ENCODE measurements around the gene TRPC3.
A peak's percentile ranks its signal among the peaks of the same experiment; 100 is the strongest.
"Not testable (repeated sequence)": the region's sequence is repeated elsewhere in the genome, so short reads cannot be mapped to it uniquely, and the experiment has no call there.

The TRPC3 gene

GRCh38 chr4:121943941-121944340, 7.9 kb downstream of the TRPC3 start:
- DNase-seq = no peak

GRCh38 chr4:121939690-121940089, 12.2 kb downstream of the TRPC3 start:
- DNase-seq = no peak

DNA sequence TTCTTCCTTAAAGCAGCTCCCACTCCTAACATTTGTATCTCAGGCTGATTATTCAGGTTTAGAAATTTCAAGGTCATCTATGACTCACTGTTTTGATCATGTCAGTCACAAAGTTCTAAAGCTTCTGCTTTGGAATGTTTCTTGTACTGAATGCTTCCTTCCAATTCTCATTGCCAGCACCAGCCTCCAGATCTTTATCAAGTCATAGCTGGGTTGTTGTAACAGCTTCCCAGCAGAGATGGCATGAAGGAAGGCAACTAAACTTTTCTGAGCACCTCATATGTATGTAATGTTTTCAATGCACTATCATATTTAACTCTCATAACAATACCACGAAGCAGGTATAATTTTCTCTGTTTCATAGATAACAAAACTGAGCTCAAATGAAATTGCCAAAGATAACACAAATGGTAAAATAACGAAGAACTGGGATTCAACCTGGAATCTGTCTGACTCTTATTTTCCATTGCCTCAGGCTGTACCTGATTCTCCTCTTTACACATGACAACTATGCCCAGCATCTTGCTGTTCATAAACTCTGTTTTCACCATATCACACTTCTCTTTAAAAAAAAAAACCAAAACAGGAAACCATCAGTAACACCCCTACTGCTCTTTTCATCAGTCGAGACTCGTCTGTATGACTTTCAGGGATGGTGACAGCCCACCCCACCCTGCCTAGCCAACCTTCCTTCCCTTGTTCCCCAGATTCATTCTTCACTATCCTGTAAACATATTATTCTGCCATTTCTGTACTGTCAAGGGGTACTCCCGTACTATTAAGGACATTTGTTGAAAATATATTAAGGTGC, 13.4 kb downstream of the TRPC3 start:
- DNase-seq = no peak

- no peak for DNase-seq
These were observed 15.8 kb downstream of the TRPC3 start for GRCh38 chr4:121936101-121936500.

- no peak for DNase-seq
These were observed 17.2 kb downstream of the TRPC3 start for GRCh38 chr4:121934635-121935034.

- no peak for DNase-seq
These were observed 19.5 kb downstream of the TRPC3 start for GRCh38 chr4:121932212-121932974.

- no peak for DNase-seq
These were observed 21.6 kb downstream of the TRPC3 start for GRCh38 chr4:121930304-121930703.

DNA sequence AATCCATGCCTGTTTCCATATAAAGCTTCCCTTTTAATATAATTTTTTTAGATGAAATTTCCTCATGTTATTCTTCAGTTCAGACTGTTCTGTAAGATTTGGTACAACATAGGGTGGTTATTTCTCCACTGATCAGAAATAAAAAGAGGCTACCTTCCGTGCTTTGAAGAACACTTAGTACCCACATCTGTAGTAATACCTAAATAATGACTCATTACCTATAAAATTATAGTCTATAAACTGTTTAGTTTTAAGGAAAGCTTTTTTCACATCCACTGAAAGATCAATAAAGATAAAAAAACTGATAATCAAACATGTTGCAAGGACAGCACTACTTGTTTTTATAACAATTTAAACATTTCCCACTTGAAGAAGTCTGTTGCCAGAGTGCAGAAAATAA, 23.9 kb downstream of the TRPC3 start:
- no peak for DNase-seq

GRCh38 chr4:121926490-121926889, 25.4 kb downstream of the TRPC3 start:
- not testable (repeated sequence) for DNase-seq

GRCh38 chr4:121923306-121923705, 28.6 kb downstream of the TRPC3 start:
- no peak for DNase-seq

DNA sequence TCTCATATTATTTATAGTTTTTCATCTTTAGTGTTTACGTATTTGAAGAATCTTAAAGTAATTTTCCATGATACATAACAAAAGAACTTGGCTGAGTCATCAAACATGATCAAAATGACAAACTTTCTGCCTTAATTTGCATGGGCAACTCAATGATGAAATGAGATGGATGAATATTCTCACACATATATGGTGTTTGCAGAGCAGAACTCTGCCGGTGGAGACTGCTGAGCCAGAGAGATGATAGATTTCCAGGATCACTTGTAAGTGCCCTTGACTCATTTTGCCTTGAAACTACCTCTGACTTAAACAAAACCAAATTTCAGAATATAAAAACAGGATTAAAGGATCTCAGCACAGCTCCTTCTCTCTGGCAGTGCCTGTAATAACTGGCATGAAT, 38.2 kb downstream of the TRPC3 start:
- no peak for DNase-seq

GRCh38 chr4:121908346-121908745, 43.5 kb downstream of the TRPC3 start:
- no peak for DNase-seq

DNA sequence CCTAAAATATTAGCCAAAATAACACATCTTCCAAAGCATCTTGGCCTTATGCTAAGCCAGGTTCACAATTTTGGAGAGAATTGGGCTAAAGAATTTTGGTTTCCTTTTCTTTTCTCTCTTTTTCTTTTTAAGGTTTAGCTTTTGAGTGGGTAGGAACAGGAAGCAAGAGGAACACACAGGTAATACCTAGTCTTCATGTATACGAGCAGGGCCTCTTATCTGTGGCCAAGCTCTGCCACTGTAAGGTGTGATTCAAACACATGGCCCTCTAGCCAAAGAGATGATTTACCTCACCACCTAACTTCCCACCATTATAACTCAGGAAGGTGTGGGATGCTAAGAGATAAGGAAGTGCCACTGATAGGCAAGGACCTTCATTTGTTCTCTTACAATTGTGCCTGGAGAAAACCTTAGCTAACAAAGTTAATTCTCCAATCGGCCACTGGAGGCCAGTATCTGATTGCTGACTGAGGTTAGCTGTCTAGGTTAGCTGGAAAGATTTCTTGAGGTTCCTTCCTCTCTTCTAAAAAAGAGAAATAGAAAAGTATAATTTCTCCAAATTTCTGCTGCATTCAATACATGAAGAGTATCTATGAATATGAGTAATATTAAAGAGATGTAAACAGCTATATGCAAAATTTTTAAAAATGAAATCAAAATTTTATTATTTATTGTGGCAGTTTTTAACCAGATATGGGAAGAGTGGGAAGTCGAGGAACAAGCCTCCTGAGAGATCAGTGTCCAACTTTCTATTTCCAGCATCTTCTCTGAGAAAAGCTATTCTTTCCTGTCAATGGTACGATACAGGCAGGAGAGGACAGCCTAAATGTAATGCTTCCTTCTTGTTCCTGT, 51.5 kb downstream of the TRPC3 start:
- DNase-seq = peak; percentile 61

DNA sequence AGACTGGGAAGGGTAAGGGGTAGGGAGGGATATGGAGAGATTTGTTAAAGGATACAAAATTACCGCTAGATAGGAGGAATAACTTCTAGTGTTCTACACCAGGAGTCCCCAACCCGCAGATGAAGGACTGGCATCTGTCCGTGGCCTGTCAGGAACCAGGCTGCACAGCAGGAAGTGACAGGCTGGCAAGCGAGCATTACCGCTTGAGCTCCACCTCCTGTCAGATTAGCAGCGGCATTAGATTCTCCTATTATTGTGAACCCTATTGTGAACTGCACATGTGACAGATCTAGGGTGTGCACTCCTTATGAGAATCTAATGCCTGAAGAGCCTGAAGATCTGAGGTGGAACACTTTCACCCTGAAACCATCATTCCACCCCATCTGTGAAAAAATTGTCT, 53.7 kb downstream of the TRPC3 start:
- DNase-seq = peak; percentile 12

DNA sequence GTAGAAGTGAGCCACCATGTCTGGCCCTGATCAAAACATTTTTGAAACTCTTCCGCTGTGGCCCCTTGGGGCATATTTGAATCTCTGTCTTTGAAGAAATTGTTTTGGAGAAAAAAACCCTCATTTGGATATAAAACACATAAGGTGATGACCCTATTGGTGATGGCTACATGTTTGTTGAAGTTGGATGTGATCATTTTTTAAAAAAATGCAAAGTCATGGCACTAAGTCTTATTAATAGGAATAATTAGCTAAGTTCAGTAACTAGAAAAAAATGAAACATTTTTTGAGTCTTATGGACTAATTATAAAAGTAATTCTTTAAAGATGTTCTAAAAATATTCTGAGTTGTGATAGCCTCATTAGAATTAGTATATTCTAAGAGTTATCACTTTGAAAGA, 63.7 kb downstream of the TRPC3 start:
- DNase-seq = no peak

DNA sequence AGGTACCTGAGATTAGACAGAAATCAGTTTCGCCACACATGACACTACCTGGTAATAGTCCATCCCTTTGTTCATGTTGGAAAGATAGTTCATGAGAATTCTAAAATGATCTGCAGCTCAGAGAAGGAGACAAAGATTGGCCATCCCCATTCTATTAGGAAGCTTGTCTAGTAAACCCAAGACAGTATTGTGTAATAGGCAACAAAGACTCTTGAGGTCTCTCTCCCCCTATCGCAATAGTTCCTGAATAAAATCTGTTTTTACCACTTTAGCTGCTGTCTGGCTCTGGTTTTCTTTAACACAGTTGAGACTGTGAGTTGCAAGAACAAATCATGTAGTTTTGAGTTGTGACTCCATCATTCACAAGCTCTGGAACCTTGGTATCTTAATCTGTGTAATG, 66.7 kb downstream of the TRPC3 start:
- DNase-seq = no peak

- no peak for DNase-seq
These were observed 70.7 kb downstream of the TRPC3 start for GRCh38 chr4:121881158-121881557.

GRCh38 chr4:121879135-121879534, 72.7 kb downstream of the TRPC3 start:
- no peak for DNase-seq

GRCh38 chr4:121877041-121877773, 74.7 kb downstream of the TRPC3 start:
- no peak for DNase-seq

- DNase-seq = no peak
These were observed 75.8 kb downstream of the TRPC3 start for GRCh38 chr4:121876070-121876469.

GRCh38 chr4:121875652-121876051, 76.2 kb downstream of the TRPC3 start:
- no peak for DNase-seq

- no peak for DNase-seq
These were observed 78.3 kb downstream of the TRPC3 start for GRCh38 chr4:121873604-121874003.

Data from CD4-positive, alpha-beta T cell treated with Interleukin-4 for 4 hours (primary cell).